ENCODE results near the gene PRKACA. TPM values are rescaled to one million over a fixed set of nuclear protein-coding genes. Genes with fewer than 3 reads are reported as not detected.

Gene PRKACA
- total RNA-seq, 2 experiments from 2014 or later, result 54.3 to 56.0 TPM

DNA sequence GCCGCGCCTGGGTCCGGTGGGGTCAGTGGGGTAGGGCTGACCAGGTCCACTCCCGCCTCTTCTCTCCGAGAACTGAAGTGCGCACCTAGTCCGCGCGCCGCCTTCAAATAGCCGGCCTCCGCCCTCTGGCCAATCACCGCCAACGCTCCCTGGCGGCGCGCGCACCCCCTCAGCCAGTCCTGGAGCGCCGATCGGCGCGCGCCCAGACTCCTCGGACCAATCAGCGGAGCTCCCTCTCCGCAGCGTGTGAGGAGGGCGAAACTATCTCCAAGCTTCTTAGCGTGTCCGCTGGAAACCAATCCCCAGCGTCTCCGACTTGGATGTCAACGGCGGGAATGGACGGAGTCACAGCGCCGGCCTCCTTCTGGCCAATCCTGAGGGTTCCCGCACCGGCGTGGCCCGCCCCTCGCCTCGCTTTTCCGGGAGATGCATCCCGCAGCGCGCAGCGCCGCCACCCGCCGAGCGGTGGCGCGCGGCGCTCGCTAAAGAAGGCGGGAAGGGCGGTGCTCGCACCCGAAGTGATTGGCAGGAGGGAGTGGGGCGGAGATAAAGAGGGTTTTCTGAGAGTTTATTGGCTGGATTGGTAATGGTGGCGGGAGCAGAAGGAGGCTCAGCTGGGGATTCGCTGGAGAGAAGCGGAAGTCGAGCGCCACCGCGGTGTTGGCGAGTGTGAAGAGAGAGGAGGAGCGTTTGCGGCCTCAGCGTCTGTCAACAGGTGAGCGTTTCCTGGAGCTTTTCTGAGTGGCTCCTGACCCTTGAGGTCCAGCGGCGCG lies 19.1 kb upstream of the PRKACA start, which contains the start of gene ASF1B:
ASF1B (minus strand) TSS at position 81 of the 773 bp plus-strand sequence. CDS start 133 bp downstream, outside the sequence.
- DNase-seq, result peak; percentile 99
- Mint-ChIP-seq H3K36me3 (peaks cover 30% of the 10 kb centered on the region), H3K9me3 (no peaks in the 10 kb centered on the region), H3K27me3 (no peaks in the 10 kb centered on the region), H3K27ac (peak within 1 kb of the TSS; percentile 96), H3K4me3 (peak within 1 kb of the TSS; percentile 94), H3K4me1 (peaks cover 29% of the 10 kb centered on the region)

DNA sequence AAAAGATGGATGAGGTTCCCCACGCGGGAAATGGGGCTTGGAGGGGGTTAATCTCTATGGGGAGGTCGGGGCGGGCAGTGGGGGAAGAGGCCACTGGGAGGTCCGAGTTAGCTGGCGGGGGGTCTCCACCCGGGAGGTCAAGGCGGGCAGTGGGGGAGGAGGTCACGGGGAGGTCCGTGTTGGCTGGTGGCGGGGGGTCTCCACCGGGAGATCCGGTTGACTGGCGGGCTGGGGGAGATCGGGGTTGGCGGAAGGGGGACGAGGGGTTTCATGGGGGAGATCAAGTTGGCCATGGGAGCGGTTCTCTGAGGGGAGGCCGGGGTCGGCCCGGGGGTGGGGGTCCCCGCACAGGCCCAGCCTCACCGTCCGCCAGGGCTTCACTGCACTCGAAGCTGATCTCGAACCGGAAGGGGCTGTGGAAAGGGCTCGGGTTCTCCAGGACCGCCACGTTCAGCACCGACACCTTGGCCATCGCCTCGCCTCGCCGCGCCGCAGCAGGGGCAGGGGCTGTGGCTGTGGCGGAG lies 18.5 kb upstream of the PRKACA start:
- DNase-seq, result no peak
- Mint-ChIP-seq H3K27ac (peak overlapping the region; percentile 96), H3K4me1 (peaks cover 25% of the 10 kb centered on the region), H3K4me3 (peak overlapping the region; percentile 94), H3K9me3 (no peaks in the 10 kb centered on the region), H3K27me3 (no peaks in the 10 kb centered on the region), H3K36me3 (peaks cover 29% of the 10 kb centered on the region)

DNA sequence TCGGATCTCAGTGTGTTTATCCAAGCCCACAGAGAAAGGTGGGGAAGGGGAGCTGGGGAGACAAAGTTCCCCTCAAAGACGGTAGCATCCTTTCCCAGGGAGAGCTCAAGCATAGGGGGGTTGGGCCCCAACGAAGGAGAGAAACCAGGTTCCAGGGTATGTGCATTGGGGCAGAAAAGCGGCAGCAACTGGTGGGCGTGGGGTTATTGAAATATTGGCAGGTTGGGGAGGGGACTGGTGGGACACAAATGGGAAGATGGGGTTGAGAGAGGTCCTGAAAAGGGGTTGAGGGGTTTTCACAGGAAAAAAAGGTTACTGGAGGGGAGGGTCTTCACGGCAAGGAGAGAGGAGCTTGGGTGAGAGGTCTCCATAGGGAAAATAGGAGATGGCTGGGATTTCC lies 17.8 kb upstream of the PRKACA start:
- H3K27ac Mint-ChIP-seq, result peak overlapping the region; percentile 96
- peaks cover 27% of the 10 kb centered on the region for H3K36me3 Mint-ChIP-seq
- H3K9me3 Mint-ChIP-seq, result no peaks in the 10 kb centered on the region
- no peak for DNase-seq
- peaks cover 24% of the 10 kb centered on the region for H3K4me1 Mint-ChIP-seq
- peak overlapping the region; percentile 94 for H3K4me3 Mint-ChIP-seq
- no peaks in the 10 kb centered on the region for H3K27me3 Mint-ChIP-seq

DNA sequence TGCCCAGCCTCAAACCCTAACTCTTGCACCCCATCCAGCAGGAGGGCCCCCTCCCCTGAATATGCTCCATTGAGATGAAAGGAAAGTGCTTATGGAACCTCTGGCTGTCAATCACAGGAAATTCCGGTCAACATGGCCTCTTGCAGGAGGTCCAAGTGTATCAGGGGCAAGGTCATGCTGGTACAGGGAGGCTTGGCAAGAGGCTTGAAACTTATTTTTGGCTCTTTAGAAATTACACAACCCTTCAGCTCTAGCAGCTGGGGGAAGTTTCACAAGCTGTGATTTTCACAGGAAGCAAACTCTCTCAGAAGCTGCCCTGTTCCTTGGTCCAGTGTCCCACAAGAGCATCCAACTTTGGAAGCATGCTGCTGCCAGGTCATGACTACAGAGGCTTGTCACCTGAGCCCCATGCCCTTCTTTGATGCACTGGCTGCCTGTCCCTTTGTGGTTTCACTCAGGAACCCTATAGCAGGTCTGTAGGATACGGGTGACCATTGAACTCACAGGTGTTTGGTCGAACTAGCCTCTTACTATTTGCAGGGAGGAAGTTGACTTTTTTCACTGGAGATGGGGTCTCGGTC lies 10.5 kb upstream of the PRKACA start:
- DNase-seq, result no peak

DNA sequence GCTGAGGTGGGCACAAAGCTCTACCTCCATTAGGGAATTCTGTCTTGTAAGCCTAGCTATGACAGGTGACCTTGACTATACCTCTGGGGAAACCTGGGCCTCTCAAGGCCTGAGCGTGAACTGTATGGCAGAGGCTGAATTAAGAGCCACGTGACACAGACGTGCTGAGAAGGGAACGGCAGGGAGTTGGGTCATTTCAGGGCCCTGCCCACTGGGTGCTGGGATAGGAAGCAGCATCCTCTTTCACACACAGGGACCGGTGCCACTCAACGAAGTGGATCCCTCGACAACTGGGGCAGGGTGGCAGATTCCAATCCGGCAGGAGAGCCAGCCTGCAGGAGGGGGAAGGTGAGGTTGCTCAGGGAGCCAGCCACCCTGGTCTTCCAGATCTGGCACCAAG lies 9.6 kb upstream of the PRKACA start:
- Mint-ChIP-seq H3K27me3 (no peaks in the 10 kb centered on the region), H3K4me3 (no peak overlapping the region), H3K4me1 (no peaks in the 10 kb centered on the region), H3K36me3 (peaks cover 23% of the 10 kb centered on the region), H3K27ac (no peak overlapping the region), H3K9me3 (no peaks in the 10 kb centered on the region)
- no peak for DNase-seq

More for the DNA sequence above, 10.5 kb upstream of the PRKACA start:
- Mint-ChIP-seq H3K4me1 (no peaks in the 10 kb centered on the region), H3K27me3 (no peaks in the 10 kb centered on the region), H3K4me3 (no peak overlapping the region), H3K27ac (no peak overlapping the region), H3K36me3 (peaks cover 22% of the 10 kb centered on the region), H3K9me3 (no peaks in the 10 kb centered on the region)

DNA sequence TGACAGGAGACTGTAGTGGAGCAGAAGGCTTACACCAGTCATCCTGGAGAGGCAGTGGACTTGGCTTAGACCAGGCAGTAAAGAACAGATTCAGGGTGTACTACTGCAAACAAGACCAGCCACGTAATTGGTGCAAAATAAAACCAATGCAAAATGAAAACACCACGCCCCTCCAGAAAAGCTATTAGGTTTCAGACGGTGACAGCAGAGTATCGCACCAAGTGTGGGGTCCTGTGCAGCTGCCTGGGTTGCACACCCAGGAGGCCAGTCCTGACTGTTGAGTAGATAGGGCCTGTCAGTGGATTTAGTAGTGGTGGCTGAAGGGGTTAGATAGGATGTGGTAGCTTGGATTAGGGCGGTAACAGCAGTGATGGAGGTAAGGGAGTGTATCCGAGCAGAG lies 5.4 kb upstream of the PRKACA start:
- Mint-ChIP-seq H3K9me3 (no peaks in the 10 kb centered on the region), H3K36me3 (peaks cover 15% of the 10 kb centered on the region), H3K4me3 (no peak overlapping the region), H3K4me1 (peaks cover 9% of the 10 kb centered on the region), H3K27ac (no peak overlapping the region), H3K27me3 (no peaks in the 10 kb centered on the region)
- DNase-seq, result no peak

DNA sequence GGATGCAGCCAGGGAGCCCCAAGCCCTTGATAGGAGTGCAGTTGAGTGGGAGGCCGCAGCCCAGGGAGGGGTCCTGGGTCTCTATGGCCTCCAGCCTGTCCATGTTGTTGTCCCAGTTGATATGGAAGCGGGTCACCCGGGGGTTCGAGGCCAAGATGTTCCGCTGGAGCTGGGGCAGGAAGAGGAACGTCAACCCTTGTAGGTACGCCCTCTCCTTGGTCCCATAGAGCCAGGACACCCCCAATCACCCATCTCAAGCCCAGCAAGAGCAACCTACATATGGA lies 2.9 kb upstream of the PRKACA start:
- no peak overlapping the region for H3K27ac Mint-ChIP-seq
- peaks cover 15% of the 10 kb centered on the region for H3K36me3 Mint-ChIP-seq
- H3K4me3 Mint-ChIP-seq, result no peak overlapping the region
- no peak for DNase-seq
- H3K27me3 Mint-ChIP-seq, result no peaks in the 10 kb centered on the region
- peaks cover 24% of the 10 kb centered on the region for H3K4me1 Mint-ChIP-seq
- H3K9me3 Mint-ChIP-seq, result no peaks in the 10 kb centered on the region

DNA sequence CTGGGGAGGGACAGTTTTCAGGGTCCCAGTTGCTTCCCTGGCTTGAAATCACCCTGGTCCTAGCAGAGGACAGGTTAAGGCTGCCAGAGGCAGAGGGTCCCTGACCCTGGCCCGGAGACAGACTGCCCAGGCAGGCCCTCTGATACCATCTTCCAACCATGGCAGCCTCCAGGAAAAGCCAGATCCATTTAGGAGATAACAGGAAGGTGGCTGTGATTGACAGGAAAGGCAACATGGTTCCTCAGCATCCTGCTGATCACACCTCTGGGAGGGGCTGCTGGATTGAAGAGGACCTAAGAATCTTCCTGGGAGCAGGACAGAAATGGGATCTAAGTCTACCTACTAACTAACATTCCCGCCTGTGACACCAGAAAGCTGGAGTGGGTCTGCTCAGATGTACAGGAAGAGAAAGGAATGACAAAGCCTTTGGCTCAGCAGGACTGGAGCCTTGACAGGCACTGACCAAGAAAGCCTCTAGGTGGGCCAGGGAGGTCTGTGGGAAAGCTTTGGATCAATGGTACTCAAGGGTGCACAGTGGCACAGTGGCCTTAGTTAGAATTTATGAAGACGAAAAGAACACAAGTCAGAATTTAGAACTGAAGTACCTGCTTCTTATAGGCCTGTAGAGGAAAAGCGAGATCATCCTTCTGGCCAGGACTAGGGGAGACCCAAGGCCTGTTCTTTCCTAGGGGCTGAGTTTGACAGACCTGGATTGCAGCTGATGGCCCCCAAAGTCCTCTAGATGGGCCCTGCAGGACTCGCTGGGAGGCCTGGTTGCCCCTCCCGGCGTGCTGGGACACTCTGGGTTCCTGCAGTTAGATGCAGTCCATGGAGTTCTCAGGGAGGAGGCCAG lies 2.3 kb upstream of the PRKACA start:
- no peaks in the 10 kb centered on the region for H3K27me3 Mint-ChIP-seq
- no peaks in the 10 kb centered on the region for H3K9me3 Mint-ChIP-seq
- H3K4me3 Mint-ChIP-seq, result no peak overlapping the region
- DNase-seq, result no peak
- H3K4me1 Mint-ChIP-seq, result peaks cover 26% of the 10 kb centered on the region
- H3K27ac Mint-ChIP-seq, result no peak overlapping the region
- H3K36me3 Mint-ChIP-seq, result peaks cover 11% of the 10 kb centered on the region

DNA sequence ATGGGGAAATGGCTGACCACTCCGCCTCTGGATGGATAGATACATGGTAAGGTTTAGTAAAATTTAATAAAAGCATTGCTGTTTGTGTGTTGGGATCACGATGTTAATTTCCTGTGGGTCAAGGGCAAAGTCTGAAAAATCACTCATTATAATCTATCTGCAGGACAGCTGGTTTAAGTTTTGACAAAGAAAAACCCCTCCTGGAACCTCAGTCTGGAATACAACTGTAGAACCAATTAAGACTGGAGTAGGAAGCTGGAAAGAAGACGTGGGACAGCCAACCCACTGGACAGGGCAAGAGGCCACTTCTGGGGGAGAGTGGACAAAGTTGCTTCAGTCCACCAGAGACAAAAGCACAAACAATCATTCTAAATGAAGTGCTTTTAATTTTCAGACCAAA lies 1.6 kb upstream of the PRKACA start:
- DNase-seq, result no peak
- Mint-ChIP-seq H3K27me3 (no peaks in the 10 kb centered on the region), H3K4me3 (peak overlapping the region; percentile 86), H3K36me3 (peaks cover 7% of the 10 kb centered on the region), H3K4me1 (peaks cover 26% of the 10 kb centered on the region), H3K9me3 (no peaks in the 10 kb centered on the region), H3K27ac (no peak overlapping the region)

DNA sequence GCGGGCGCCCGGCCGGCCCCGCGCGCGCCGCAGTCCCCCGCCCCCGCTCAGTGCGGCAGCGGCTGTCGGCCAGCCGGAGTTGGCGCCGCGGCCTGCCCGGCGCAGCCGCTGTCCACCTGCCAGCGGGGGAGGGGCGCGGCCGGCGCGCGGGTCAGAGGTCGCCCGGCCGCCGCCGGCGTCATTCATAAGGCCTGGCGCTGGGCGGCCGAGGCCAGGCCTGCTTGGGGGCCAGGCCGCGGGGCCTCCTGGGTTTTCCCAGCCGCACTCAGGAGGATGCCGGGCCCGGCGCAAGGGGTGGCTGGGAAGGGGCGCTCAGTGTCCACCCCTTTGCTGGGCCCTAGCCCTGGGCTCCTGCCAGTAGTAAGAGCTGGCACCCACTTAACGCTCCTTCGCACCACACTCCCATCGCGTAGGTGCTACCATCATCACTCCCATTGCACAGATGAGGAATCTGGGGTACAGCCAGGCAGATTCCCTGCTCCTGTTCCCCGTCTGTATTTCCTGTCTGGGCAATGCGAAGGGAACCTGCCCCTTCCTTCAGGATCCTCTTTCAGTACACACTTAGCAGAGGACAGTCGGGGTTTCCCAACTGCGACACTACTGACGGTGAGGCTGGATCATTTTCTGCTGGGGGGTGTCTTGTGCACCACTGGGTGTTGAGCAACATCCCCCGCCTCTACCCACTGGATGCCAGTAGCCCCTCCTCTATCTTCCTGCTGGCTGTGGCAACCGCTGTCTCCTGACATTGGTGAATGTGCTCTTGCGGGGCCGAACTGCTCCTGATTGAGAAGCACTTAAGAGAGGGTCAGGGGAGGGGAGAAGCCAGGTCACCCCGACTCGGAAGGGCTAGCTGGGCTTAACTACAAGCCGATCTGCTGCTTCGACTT lies 846 bp upstream of the PRKACA start:
- peaks cover 7% of the 10 kb centered on the region for H3K36me3 Mint-ChIP-seq
- H3K4me1 Mint-ChIP-seq, result peaks cover 30% of the 10 kb centered on the region
- no peaks in the 10 kb centered on the region for H3K27me3 Mint-ChIP-seq
- peak; percentile 38 for DNase-seq
- peak overlapping the region; percentile 86 for H3K4me3 Mint-ChIP-seq
- H3K9me3 Mint-ChIP-seq, result no peaks in the 10 kb centered on the region
- peak overlapping the region; percentile 88 for H3K27ac Mint-ChIP-seq

DNA sequence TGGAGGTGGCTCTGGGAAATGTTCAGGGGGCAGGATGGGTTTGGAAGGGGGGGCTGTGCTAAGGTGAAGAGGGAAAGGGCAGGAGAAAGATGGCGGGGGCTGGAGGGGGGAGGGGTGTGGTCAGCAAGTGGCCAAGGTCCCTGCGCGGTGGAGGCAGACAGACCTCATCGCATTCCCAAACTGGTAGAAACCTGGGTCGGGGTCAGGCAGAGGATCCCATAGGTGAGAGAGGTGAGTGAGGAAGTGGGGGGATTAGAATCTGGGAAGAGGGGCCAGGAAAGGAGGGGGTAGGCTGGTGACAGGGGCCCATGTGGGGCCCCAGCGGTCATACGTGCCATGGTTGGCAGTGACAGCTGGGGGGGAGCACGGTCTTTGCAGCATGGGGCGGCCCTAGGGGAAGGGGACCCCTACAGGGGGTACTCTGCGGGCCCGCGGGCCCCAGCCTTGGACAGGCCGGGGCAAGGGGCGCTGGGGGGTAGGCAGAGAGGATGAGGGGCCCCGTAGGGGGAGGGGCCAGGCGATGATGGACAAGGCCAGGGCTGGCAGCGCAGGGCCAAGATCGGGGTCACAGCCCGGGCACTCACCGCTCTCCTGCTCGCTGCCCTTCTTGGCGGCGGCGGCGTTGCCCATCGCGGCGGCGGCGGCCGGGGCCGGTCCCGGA lies 514 bp downstream of the PRKACA start:
- Mint-ChIP-seq H3K9me3 (no peaks in the 10 kb centered on the region), H3K4me3 (peak overlapping the region; percentile 87), H3K36me3 (no peaks in the 10 kb centered on the region), H3K27ac (peak overlapping the region; percentile 7), H3K4me1 (peaks cover 38% of the 10 kb centered on the region), H3K27me3 (no peaks in the 10 kb centered on the region)
- no peak for DNase-seq

DNA sequence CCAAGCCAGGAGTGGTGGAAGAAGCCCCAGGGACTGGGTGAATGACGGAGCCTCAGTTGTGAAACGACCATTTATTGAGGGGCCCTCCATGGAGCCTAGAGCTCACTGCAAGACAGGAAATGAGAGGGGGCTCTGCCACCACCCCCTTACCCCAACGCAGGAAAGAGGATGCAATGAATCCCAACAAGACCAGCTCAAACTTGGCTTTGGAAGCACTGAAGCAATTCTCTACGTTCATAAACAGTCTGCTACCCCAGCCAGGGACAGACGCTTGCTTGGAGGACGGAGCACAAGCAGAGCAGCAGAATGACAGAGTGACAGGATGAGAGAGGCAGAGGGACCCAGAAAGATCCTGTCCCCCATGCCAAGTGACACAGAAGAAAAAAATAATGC lies 1.0 kb downstream of the PRKACA start:
- DNase-seq, result no peak
- H3K27ac Mint-ChIP-seq, result peak overlapping the region; percentile 7
- no peaks in the 10 kb centered on the region for H3K27me3 Mint-ChIP-seq
- H3K4me1 Mint-ChIP-seq, result peaks cover 43% of the 10 kb centered on the region
- peak overlapping the region; percentile 87 for H3K4me3 Mint-ChIP-seq
- no peaks in the 10 kb centered on the region for H3K36me3 Mint-ChIP-seq
- H3K9me3 Mint-ChIP-seq, result no peaks in the 10 kb centered on the region

DNA sequence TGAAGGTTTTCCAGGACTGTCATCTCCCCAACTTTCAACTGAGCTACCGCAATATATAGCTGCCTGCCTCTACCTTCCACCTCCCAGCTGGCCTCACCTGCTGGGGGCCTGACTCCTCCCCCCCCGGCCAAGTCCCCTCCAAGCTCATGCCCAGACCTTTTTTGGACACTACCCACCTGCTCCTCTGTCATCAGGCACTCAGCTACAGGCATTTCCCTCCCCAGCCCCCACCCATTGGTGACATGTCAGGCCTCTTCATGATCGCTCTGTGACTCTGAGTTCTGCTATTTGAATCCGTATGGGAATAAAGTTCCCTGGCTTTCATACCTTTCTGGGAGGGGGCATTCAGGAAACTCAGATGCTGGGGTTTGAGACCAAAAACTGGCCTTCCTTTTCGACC lies 1.8 kb downstream of the PRKACA start:
- Mint-ChIP-seq H3K27ac (no peak overlapping the region), H3K36me3 (no peaks in the 10 kb centered on the region), H3K9me3 (no peaks in the 10 kb centered on the region), H3K4me1 (peaks cover 43% of the 10 kb centered on the region), H3K4me3 (peak overlapping the region; percentile 87), H3K27me3 (no peaks in the 10 kb centered on the region)
- DNase-seq, result no peak

DNA sequence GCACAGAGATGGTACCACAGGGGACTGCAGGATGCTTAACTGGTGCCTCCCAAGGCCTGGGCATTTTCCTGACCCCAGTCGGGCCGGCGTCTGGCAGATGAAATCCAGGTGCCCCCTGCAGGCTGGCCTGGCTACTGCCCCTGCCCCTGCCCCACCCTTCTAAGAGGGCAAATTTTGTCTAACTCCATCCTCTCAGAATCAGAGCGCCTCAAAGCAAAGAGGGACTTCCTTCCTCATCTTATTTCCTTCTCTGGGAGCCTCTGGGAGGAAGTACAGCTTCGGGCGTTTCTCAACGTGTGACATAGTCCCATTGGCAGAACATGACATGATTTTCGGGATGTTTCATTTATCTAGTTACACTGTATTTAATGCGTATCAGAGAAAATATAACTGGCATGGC lies 2.7 kb downstream of the PRKACA start:
- Mint-ChIP-seq H3K36me3 (no peaks in the 10 kb centered on the region), H3K4me1 (peaks cover 43% of the 10 kb centered on the region), H3K9me3 (no peaks in the 10 kb centered on the region), H3K4me3 (no peak overlapping the region), H3K27me3 (no peaks in the 10 kb centered on the region), H3K27ac (no peak overlapping the region)
- DNase-seq, result peak; percentile 63

Measured in activated naive CD8-positive, alpha-beta T cell treated with anti-CD3 and anti-CD28 coated beads for 36 hours (primary cell).